ENCODE measurements around the gene FAM47E.

The FAM47E gene

DNA sequence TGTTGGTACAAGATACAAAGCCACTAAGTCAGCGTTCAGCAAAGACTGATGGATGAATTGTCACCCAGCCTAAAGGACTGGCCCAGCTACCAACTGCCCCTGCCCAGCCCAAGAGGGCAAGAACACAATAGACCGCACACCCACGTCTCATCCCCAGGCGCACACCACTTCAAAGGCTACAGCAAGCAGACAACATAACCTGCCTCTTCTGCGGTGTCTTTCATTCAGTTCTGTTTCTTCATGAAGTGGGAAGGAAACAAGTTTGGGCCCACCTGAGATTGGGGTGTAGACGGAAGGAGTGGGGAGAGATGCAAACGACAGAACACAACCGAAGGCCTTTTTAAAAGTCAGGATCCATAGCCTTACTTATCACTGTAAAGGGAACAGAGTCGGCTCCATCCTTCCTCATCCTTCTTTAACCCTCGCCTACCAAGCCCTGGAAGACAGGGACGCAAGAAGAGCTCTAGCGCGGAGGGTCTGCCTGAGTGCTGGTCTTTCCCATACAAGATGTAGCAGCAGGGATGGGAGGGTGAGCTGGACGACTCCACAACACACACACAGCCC lies 38.6 kb upstream of the FAM47E start:
- Histone ChIP-seq H3K4me3 (ENCODE audit: low read length) (peak overlapping the region; percentile 88), H3K27me3 (ENCODE audit: insufficient read depth, low read length) (peaks cover 23% of the 10 kb centered on the region), H3K27ac (ENCODE audit: low read length) (no peak overlapping the region), H3K9ac (ENCODE audit: low read depth, low read length) (peak overlapping the region; percentile 86; the same call in 1 of the 2 replicates), H3K9me3 (ENCODE audit: insufficient read depth, low read depth, low read length) (no peaks in the 10 kb centered on the region), H3K4me1 (ENCODE audit: insufficient read depth, low read length) (peaks cover 14% of the 10 kb centered on the region), H3K36me3 (ENCODE audit: insufficient read depth, low read depth, low read length) (no peaks in the 10 kb centered on the region)

DNA sequence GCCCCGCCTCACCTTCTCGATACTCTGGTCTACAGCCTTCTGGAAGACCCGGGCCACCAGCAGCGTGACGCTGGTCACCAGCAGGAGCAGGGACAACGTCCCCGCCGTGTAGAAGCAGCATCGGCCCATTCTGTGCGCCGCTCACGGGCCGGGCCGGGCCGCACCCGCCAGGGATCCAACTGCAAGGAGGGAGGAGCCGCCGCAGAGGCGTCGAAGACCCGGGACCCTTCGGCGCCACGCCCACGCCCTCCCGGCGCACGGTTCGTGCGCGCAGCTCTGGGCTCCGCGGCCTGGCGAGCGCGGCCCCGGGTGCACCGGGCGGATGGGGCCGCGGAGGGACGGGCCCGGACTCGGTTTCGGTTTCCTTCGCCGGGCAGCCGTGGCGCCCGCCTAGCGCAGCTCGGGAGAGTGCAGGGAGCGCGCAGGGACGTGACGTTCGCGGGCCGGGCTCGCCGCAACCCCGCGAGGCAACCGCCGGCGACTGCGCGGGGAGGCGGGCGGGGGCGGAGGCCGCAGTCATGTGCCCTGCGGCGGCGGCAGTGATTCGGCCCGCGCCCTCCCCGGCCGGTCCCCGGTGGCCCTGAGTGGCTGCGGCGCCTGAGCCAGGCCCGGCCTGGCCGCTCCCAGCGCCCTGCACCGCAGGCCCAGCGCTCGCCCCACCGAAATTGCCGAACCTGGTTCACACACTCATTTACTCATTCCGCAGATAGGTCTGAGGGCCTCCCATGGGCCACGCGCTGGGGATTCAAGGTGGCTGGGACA lies 37.9 kb upstream of the FAM47E start, which contains the start of gene SCARB2:
TSS of gene SCARB2 (minus strand) at position 410 of the 762 bp plus-strand sequence. CDS start at position 129, 281 bp downstream.
- no peaks in the 10 kb centered on the region for H3K9me3 ChIP-seq (ENCODE audit: insufficient read depth, low read depth, low read length)

DNA sequence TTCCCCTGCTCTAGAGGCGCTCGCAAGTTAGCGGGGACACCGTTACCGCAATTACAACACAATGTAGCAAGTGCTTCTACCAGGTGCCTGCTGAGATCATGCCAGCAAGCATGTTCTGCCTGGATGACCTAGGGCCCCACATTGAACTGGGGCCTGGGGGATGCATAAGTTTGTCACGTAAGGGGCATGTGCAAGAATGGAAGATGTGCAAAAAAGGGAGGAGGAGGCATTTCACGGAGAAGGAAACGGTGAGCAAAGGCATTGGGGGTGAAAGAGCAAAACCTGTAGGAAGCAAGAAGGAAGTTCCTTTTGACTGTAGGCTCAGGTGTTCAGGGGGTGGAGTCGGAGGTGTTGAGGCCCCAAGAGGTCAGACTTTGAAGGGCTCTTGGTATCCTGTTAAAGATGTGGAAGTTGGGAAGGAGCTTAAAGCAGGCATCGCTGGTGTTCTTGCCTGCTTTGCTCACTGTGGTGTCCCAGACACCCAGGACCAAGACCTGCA lies 37.3 kb upstream of the FAM47E start:
- H3K27ac ChIP-seq (ENCODE audit: low read length) = peak overlapping the region; percentile 59
- no peaks in the 10 kb centered on the region for H3K9me3 ChIP-seq (ENCODE audit: insufficient read depth, low read depth, low read length)
- peak overlapping the region; percentile 88 for H3K4me3 ChIP-seq (ENCODE audit: low read length)
- H3K27me3 ChIP-seq (ENCODE audit: insufficient read depth, low read length) = peaks cover 23% of the 10 kb centered on the region
- H3K9ac ChIP-seq (ENCODE audit: low read depth, low read length) = peak overlapping the region; percentile 86
- no peaks in the 10 kb centered on the region for H3K36me3 ChIP-seq (ENCODE audit: insufficient read depth, low read depth, low read length)
- H3K4me1 ChIP-seq (ENCODE audit: insufficient read depth, low read length) = peaks cover 14% of the 10 kb centered on the region

More for the DNA sequence above, 37.9 kb upstream of the FAM47E start, which contains the start of gene SCARB2:
- no peaks in the 10 kb centered on the region for H3K36me3 ChIP-seq (ENCODE audit: insufficient read depth, low read depth, low read length)
- peak within 1 kb of the TSS; percentile 88 for H3K4me3 ChIP-seq (ENCODE audit: low read length)
- H3K4me1 ChIP-seq (ENCODE audit: insufficient read depth, low read length) = peaks cover 14% of the 10 kb centered on the region
- peak within 1 kb of the TSS; percentile 59 for H3K27ac ChIP-seq (ENCODE audit: low read length)
- peak within 1 kb of the TSS; percentile 86 for H3K9ac ChIP-seq (ENCODE audit: low read depth, low read length)
- peaks cover 23% of the 10 kb centered on the region for H3K27me3 ChIP-seq (ENCODE audit: insufficient read depth, low read length)

DNA sequence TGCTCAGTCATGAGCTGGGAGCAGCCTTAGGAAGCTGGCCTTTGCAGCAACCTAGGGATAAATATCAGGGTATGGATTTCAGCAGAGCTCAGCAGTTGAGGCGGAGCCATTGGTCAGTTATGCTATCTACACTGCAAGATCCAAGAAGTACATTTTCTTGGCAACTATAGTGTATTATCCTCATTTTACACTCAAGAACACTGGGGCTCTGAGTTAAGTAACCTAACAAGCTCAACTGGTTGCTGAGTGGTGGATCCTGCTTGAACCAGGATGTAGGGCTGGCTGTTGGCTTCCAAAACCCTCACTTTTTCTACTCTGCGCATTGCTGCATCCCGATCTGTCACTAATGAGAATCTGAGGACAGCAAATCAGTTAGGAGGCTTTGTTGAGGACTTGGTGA lies 36.4 kb upstream of the FAM47E start:
- no peak overlapping the region for H3K9ac ChIP-seq (ENCODE audit: low read depth, low read length)
- H3K27ac ChIP-seq (ENCODE audit: low read length) = no peak overlapping the region
- no peaks in the 10 kb centered on the region for H3K9me3 ChIP-seq (ENCODE audit: insufficient read depth, low read depth, low read length)
- H3K4me3 ChIP-seq (ENCODE audit: low read length) = no peak overlapping the region
- H3K36me3 ChIP-seq (ENCODE audit: insufficient read depth, low read depth, low read length) = no peaks in the 10 kb centered on the region
- H3K27me3 ChIP-seq (ENCODE audit: insufficient read depth, low read length) = peaks cover 23% of the 10 kb centered on the region
- H3K4me1 ChIP-seq (ENCODE audit: insufficient read depth, low read length) = peaks cover 14% of the 10 kb centered on the region

DNA sequence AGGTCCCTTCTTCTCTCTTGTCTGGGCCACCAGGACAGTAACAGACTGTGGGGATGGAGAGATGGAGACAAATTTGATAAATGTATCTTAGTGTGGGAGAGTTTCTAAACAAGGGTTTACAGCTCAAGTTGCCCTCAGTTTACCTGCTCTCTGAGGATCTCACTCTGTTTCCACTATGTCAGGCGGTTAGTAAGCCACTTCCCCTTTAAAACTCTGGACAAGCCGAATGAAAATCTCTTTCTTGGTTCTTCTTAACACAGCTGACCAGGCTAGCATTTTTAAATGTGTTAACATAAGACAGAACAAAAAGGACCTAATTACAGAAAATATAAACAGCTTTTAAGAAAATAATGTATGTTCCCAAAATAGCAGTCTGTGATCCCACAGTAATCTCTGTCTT lies 35.0 kb upstream of the FAM47E start:
- peaks cover 14% of the 10 kb centered on the region for H3K4me1 ChIP-seq (ENCODE audit: insufficient read depth, low read length)
- H3K27ac ChIP-seq (ENCODE audit: low read length) = no peak overlapping the region
- H3K36me3 ChIP-seq (ENCODE audit: insufficient read depth, low read depth, low read length) = no peaks in the 10 kb centered on the region
- no peak overlapping the region for H3K4me3 ChIP-seq (ENCODE audit: low read length)
- H3K27me3 ChIP-seq (ENCODE audit: insufficient read depth, low read length) = peaks cover 23% of the 10 kb centered on the region
- H3K9ac ChIP-seq (ENCODE audit: low read depth, low read length) = no peak overlapping the region
- H3K9me3 ChIP-seq (ENCODE audit: insufficient read depth, low read depth, low read length) = no peaks in the 10 kb centered on the region

DNA sequence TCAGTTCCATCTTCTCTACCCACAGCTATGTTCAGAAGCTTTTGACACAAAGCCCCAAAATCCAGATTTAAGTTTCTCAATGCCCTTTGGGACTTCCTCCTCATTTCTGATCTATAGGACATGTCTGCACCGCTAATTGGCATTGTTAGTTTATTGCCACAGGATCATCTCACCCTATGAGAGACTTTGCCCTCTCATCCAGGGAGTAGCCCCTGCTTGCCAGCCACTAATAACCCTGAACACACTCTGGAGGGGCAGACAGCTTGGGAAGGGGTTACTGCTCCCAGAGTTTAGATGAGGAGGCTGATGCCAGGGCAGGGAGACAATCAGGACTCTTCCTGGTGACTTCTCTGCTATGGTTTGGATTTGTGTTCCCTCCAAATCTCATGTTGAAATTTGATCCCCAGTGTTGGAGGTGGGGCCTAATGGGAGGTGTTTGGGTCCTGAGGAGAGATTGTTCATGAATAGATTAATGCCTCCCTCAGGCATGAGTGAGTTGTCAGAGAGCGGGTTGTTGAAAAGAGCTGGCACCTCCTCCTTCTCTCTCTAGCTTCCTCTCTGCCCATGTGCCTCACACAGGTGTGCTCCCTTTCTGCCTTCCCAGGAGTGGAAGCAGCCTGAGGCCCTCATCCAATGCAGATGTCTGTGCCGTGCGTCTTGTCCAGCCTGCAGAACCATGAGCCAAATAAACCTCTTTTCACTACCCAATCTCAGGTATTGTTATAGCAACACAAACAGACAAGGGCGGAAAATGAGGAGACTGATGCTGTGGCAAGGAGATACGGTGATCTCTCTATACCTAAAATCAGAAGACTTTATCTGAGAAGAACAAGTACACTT lies 34.3 kb upstream of the FAM47E start:
- peaks cover 23% of the 10 kb centered on the region for H3K27me3 ChIP-seq (ENCODE audit: insufficient read depth, low read length)
- H3K9me3 ChIP-seq (ENCODE audit: insufficient read depth, low read depth, low read length) = no peaks in the 10 kb centered on the region
- H3K27ac ChIP-seq (ENCODE audit: low read length) = no peak overlapping the region
- H3K36me3 ChIP-seq (ENCODE audit: insufficient read depth, low read depth, low read length) = no peaks in the 10 kb centered on the region
- no peak overlapping the region for H3K4me3 ChIP-seq (ENCODE audit: low read length)
- H3K4me1 ChIP-seq (ENCODE audit: insufficient read depth, low read length) = peaks cover 14% of the 10 kb centered on the region
- H3K9ac ChIP-seq (ENCODE audit: low read depth, low read length) = no peak overlapping the region

DNA sequence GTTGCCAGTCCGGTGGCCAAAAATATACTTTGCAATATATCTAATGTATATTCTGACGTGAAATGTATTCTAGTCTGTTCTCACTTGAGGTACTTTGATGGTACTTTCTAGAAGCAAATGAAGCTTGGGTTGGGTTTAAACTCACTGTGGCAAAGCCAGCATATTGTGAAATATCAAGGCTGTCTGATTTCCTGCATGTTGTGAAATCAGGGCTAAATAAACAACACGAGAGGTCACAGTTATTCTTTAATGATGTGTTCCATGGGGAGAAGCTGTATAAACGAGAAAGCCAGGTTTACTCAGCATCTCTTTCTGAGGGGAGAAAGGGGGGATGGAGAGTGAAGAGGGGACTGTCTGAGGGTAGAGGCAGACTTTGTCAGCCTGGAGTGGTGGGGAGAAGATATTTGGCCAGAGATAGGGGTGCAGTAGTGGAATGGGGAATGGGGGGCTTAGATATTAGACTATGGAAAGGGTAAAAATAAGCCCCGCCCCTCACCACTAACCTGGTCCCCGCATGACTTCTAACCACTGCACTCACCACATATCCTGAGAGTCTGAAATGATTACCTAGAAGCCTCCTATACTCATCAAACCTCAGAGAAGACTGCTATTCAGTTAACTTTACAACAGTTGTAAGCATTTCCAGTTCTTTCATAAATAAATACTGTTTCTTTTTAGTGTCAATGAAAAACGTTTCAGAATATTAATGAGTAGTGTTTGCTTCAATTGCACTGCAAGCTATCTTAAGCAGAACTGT lies 32.0 kb upstream of the FAM47E start:
- Histone ChIP-seq H3K4me3 (ENCODE audit: low read length) (no peak overlapping the region), H3K9ac (ENCODE audit: low read depth, low read length) (no peak overlapping the region), H3K36me3 (ENCODE audit: insufficient read depth, low read depth, low read length) (no peaks in the 10 kb centered on the region), H3K4me1 (ENCODE audit: insufficient read depth, low read length) (peaks cover 7% of the 10 kb centered on the region), H3K27me3 (ENCODE audit: insufficient read depth, low read length) (peaks cover 29% of the 10 kb centered on the region; the same call in 1 of the 2 replicates), H3K9me3 (ENCODE audit: insufficient read depth, low read depth, low read length) (no peaks in the 10 kb centered on the region), H3K27ac (ENCODE audit: low read length) (no peak overlapping the region)

DNA sequence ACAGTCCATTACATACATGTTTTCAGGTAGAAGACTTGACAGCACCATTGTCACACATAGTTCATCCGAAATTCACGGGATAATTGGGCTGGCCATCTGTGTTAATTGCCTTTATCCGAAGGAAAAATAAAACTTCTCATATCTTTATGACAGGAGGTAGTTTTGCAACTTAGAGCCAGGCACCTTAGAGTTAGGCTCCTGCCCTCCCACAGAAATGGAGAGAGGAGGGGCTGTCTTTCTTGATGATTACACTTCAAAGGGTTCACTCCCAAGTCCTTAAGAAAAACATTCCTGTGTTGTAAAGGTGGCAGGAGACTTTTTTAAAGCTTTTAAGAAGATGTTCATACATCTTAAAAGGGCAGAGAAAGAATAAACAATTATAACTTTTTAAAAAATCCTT lies 27.4 kb upstream of the FAM47E start:
- H3K4me3 ChIP-seq (ENCODE audit: low read length) = no peak overlapping the region
- no peak overlapping the region for H3K27ac ChIP-seq (ENCODE audit: low read length)
- H3K4me1 ChIP-seq (ENCODE audit: insufficient read depth, low read length) = no peaks in the 10 kb centered on the region
- H3K9me3 ChIP-seq (ENCODE audit: insufficient read depth, low read depth, low read length) = peaks cover 7% of the 10 kb centered on the region; the same call in 1 of the 2 replicates
- H3K27me3 ChIP-seq (ENCODE audit: insufficient read depth, low read length) = peaks cover 13% of the 10 kb centered on the region; the same call in 1 of the 2 replicates
- no peak overlapping the region for H3K9ac ChIP-seq (ENCODE audit: low read depth, low read length)
- no peaks in the 10 kb centered on the region for H3K36me3 ChIP-seq (ENCODE audit: insufficient read depth, low read depth, low read length)

DNA sequence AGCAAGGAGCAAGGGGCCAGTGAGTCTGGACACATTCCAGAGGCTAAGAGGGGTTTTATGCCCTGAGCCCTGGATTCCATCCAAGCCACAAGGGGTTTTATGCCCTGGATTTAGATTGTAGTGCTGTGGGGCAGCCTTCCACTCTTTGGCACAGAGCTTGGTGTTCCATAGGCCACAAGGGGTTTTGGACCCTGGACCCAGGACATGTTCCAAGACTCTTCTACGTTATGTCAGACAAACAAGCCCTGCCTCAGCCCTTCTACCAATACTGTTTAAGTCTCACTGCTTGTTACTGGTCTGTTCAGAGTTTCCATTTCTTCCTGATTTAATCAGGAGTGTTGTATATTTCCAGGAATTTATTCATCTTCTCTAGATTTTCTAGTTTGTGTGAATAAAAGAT lies 25.1 kb upstream of the FAM47E start:
- Histone ChIP-seq H3K27ac (ENCODE audit: low read length) (no peak overlapping the region), H3K36me3 (ENCODE audit: insufficient read depth, low read depth, low read length) (no peaks in the 10 kb centered on the region), H3K4me1 (ENCODE audit: insufficient read depth, low read length) (no peaks in the 10 kb centered on the region), H3K4me3 (ENCODE audit: low read length) (no peak overlapping the region), H3K9ac (ENCODE audit: low read depth, low read length) (no peak overlapping the region), H3K9me3 (ENCODE audit: insufficient read depth, low read depth, low read length) (peaks cover 7% of the 10 kb centered on the region; the same call in 1 of the 2 replicates), H3K27me3 (ENCODE audit: insufficient read depth, low read length) (peaks cover 13% of the 10 kb centered on the region; the same call in 1 of the 2 replicates)

DNA sequence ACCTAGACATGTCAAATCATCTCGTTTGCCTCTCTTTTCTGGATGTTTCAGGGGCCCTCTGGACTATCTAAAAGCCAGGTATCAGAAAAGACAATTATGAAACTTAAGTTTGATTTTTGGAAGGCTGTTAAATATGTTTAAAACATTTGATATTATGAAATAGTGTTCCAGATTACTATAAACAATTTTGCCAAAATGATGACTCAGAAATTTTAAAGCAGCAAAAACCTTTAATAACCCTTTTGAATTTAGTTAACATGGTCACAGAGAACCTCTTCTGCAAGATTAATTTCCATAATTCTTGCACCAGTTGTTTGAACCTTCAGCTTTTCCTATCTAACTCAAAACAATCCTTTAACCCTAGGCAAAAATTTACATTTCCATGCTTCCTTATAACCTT lies 18.8 kb upstream of the FAM47E start:
- Histone ChIP-seq H3K27me3 (ENCODE audit: insufficient read depth, low read length) (no peaks in the 10 kb centered on the region), H3K9me3 (ENCODE audit: insufficient read depth, low read depth, low read length) (0 out of 2 replicates have a peak, but pooled peaks cover 2% of the 10 kb centered on the region), H3K4me1 (ENCODE audit: insufficient read depth, low read length) (peaks cover 4% of the 10 kb centered on the region; the same call in 1 of the 2 replicates), H3K36me3 (ENCODE audit: insufficient read depth, low read depth, low read length) (no peaks in the 10 kb centered on the region), H3K4me3 (ENCODE audit: low read length) (0 out of 2 replicates have a peak overlapping the region, but pooled peaks have one; percentile 6), H3K27ac (ENCODE audit: low read length) (no peak overlapping the region), H3K9ac (ENCODE audit: low read depth, low read length) (no peak overlapping the region)

DNA sequence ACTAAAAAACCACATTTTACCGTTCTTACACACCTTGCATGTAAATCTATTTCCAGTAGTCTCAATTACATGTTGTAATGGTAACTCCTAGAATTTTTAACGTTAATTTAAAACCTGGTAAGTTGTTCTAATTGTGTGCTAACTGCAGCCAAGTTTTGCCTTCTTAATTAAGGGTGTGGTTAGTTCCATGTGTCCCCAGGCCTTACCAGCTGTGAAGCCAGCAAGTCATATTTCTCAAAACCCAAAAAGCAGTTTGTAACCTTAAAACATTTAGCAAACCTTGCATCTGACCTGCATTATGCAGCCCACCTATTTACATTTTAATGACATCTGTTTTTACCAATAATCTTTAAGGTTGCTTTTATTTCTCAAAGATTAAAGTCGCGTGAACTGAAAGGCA lies 18.4 kb upstream of the FAM47E start:
- peak overlapping the region; percentile 6; the same call in 1 of the 2 replicates for H3K4me3 ChIP-seq (ENCODE audit: low read length)
- no peaks in the 10 kb centered on the region for H3K9me3 ChIP-seq (ENCODE audit: insufficient read depth, low read depth, low read length)
- no peak overlapping the region for H3K27ac ChIP-seq (ENCODE audit: low read length)
- H3K36me3 ChIP-seq (ENCODE audit: insufficient read depth, low read depth, low read length) = no peaks in the 10 kb centered on the region
- H3K9ac ChIP-seq (ENCODE audit: low read depth, low read length) = no peak overlapping the region
- H3K4me1 ChIP-seq (ENCODE audit: insufficient read depth, low read length) = peaks cover 4% of the 10 kb centered on the region; the same call in 1 of the 2 replicates
- no peaks in the 10 kb centered on the region for H3K27me3 ChIP-seq (ENCODE audit: insufficient read depth, low read length)

All from iPS-20b (cell line).